AG09309 (cell line): ENCODE results near the gene KCNK3.
A peak's percentile ranks its signal among the peaks of the same experiment; 100 is the strongest.

ENCODE experiments used
- DNase-seq: peaks from one replicate; pipeline ENCODE4 v3.0.0-alpha.2; 2010; ENCODE audit warnings: low read depth
- H3K4me3 ChIP-seq: 2 replicates; pipeline ENCODE4 v1.5.1; 2011; ENCODE audit warnings: mild to moderate bottlenecking, low read depth, low read length, moderate library complexity; ENCODE audit not compliant: control insufficient read depth
- CTCF ChIP-seq: IDR thresholded peaks from 2 replicates; pipeline ENCODE4 v1.5.1; 2011; ENCODE audit warnings: mild to moderate bottlenecking, low read depth, low read length, inconsistent platforms; ENCODE audit not compliant: insufficient read depth, control insufficient read depth; ENCODE audit errors: missing control alignments

KCNK3 gene

GRCh38 chr2:26723475-26723874, 31.0 kb downstream of the KCNK3 start:
- TF ChIP-seq CTCF: no peak
- no peak for DNase-seq
- H3K4me3 ChIP-seq: no peak overlapping the region

GRCh38 chr2:26723991-26724750, 31.6 kb downstream of the KCNK3 start:
- DNase-seq: peak; percentile 61
- H3K4me3 ChIP-seq: no peak overlapping the region

GRCh38 chr2:26724784-26725520, 32.4 kb downstream of the KCNK3 start:
- DNase-seq: no peak
- no peak for TF ChIP-seq CTCF
- no peak overlapping the region for H3K4me3 ChIP-seq

More at GRCh38 chr2:26723991-26724750, 31.6 kb downstream of the KCNK3 start:
- no peak for TF ChIP-seq CTCF

GRCh38 chr2:26725521-26725820, 32.9 kb downstream of the KCNK3 start:
- no peak overlapping the region for H3K4me3 ChIP-seq
- no peak for TF ChIP-seq CTCF
- no peak for DNase-seq

- no peak for TF ChIP-seq CTCF
- DNase-seq: no peak
- no peak overlapping the region for H3K4me3 ChIP-seq
Measured at GRCh38 chr2:26726228-26726627, 33.7 kb downstream of the KCNK3 start.

GRCh38 chr2:26727641-26728561, 35.4 kb downstream of the KCNK3 start:
- H3K4me3 ChIP-seq: no peak overlapping the region
- no peak for DNase-seq
- TF ChIP-seq CTCF: peak; percentile 28
